CD4-positive, alpha-beta T cell treated with Interleukin-1 beta for 1 hour (primary cell): ENCODE results near the gene PPP1R14B.

Experiments used
- DNase-seq, 2 donors: peaks; one replicate each; pipeline ENCODE4 v3.0.0-alpha.2; 2020 to 2022

PPP1R14B gene

DNA sequence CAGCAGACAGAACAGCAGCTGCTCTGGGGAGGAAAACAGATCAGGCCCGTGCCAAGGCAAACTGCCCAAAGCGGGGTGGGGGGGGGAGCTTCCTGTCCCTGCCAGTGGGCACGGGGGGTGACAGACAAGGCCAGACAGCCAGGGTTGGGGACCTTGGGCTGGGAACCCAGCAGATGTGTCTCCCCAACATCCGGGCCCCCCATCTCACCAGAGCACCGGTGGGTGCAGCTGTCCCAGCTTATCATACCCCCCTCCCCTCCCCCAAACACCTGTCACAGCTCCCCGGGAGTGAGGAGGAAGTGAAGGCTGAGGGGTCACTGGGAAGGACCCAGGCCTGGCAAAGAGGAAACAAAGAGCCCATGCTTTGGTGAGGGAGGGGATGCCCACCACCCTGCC, 1.3 kb downstream of the PPP1R14B start:
- DNase-seq, result peak; percentile 55 to 64

- no peak for DNase-seq
Measured at GRCh38 chr11:64244966-64245365, 1.8 kb downstream of the PPP1R14B start.

DNA sequence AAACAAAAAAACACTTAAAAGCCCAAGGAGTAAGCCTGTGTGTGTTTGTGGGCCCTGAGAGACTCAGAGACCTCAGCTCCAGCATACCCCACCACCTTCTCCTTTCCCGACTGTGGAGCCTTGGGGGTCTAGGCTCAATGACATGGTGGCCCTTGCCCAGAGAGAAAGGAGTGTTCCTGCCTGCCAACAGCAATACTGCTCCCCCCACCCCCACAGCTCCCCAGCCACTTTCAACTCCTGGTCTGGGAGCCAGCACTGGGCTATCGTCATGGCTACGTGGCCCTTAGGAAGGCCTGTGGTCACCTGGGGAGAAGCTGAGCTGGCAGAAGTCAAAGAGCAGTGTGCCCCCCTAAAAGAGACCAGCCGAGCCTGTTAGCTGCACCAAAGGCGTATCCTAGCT, 2.6 kb downstream of the PPP1R14B start:
- DNase-seq, result no peak

DNA sequence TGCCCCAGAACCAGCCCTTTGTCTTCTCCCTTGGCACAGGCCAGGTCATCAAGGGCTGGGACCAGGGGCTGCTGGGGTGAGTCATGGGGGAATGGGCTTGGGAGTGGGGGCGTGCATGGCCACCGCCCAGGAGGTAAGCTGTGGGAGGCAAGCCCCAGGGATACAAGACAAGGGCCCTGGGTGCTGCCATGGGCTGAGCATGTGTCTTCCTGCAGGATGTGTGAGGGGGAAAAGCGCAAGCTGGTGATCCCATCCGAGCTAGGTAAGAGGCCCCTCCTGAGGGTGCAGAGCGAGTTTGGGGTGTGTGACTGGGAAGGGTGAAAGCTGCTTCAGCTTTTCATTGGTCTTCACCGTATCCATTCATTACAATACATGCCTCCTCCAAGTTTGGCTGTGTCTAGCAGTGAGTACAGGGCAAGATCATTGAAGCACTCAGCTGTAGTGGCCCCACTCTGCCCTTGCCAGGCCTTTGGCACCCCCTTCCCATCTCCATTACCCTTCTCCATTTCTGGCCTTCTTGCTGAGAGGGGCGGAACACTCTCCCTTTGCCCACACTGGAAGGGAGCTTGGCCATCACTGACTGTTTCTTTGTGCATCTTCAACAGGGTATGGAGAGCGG, 3.4 kb downstream of the PPP1R14B start:
- DNase-seq, result no peak

DNA sequence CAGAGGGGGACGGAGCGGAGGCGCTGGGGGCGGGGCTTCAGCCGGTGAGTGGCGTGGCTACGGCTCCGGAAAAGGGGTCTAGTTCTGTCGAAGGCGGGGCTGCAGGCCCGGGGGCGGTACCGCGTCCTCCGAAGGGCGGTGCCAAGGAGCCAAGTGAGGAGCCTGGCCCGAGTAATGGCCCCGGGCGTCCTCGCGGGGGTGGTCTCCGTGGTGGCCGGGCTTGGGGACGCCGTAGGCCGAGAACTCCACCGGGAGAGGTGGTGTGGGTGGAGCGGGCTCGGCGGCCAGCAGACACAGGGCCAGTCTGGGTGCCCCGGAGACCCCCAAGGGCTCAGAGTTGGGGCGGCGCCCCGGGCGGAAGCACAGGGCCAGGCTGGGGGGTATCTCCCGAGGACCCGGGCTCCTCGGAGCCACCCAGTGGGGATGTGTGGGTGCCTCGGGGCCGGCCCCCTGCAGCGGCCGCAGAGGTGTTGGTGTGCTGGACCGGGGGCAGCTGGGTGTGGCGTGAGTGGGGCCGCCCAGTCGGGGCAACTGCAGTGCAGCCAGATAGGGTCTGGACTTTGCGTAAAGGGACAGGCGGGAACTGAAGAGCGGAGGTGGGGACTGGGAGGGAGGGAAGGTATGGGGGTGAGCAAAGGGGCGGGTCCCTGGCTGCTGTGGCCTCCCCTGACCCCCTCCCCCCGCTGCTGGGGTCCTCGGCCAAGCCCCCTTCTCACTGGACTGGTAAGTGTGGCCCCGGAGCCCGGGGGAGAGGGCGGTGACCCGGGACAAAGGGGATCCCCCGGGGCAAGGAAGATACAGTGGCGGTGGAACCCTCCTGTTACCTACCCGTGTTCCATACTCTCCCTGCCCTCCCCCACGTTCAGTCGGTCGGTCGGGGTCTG, 5.0 kb downstream of the PPP1R14B start:
- DNase-seq, result peak; percentile 16 to 99

DNA sequence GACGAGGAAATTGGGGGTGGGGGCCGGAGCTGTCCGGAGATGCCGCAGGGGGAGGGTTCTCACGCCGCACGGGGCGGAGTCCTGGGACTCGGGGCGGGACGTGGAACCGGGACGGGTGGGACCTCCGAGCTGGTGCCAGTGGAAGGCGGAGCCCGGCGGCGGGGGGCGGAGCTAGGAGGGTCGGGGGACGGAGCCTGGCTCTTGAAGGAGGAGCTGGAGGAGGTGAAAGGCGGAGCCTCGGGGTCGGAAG, 5.6 kb downstream of the PPP1R14B start:
- DNase-seq, result peak in 1 of 2 donors; percentile 100

- DNase-seq, result peak; percentile 99
Measured at GRCh38 chr11:64240435-64241240, 6.1 kb downstream of the PPP1R14B start, which contains the start of gene FKBP2. TSS of gene FKBP2 (plus strand) at chr11:64241095. CDS start at chr11:64242388, 1,293 bp downstream.

DNA sequence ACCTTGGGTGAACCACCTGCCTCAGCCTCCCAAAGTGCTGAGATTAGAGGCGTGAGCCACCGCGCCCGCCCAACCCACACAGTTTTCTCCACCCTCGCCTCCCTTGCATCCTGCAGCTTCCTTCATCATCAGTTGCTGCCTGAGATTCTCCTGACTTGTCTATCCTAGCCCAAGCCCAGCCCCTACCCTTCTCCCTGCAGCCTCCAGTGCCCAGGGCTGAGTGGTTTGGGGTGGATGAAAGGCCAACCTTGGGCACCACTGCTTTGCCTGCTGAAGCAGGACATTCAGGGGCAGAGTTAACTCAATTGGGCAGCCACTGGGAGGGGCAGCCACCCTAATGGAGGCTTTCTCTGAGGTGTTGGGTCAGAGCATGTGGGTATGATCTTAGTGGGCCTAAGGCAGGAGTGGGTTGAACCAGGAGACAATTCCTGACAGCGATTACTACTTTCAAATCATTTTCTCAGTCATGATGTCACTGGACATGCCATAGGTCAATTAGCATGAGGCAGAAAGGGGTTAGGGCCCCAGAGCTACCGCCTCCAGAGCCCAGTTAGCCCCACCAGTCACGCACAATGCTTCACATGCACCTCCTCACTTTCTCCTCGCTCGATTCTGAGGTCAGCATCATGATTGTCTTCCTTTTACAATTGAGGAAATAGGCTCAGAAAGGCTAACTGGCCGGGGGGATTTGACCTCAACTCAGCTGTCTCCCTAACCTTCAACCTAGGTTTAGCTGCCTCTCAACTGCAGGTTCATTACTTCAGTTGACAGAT, 6.9 kb downstream of the PPP1R14B start:
- peak in 1 of 2 donors; percentile 83 for DNase-seq

GRCh38 chr11:64238999-64239398, 7.7 kb downstream of the PPP1R14B start:
- DNase-seq, result peak in 1 of 2 donors; percentile 27

DNA sequence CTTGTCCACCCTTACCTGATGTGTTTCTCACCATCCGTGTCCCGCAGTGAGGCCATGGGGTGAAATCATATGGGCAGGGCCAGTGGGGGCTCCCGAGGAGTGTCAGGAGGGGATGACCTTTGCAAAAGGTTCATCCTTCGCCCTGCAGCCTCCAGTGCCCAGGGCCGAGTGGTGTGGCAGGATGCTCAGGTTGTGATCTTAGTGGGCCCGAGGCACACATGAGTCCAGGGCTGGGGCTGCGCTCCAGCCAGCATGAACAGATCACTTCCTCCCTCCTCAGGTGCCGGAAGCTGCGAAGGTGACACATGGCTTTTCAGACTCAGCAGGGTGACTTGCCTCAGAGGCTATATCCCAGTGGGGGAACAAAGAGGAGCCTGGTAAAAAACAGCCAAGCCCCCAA, 8.7 kb downstream of the PPP1R14B start:
- DNase-seq, result no peak

GRCh38 chr11:64237484-64237951, 9.2 kb downstream of the PPP1R14B start:
- no peak for DNase-seq

DNA sequence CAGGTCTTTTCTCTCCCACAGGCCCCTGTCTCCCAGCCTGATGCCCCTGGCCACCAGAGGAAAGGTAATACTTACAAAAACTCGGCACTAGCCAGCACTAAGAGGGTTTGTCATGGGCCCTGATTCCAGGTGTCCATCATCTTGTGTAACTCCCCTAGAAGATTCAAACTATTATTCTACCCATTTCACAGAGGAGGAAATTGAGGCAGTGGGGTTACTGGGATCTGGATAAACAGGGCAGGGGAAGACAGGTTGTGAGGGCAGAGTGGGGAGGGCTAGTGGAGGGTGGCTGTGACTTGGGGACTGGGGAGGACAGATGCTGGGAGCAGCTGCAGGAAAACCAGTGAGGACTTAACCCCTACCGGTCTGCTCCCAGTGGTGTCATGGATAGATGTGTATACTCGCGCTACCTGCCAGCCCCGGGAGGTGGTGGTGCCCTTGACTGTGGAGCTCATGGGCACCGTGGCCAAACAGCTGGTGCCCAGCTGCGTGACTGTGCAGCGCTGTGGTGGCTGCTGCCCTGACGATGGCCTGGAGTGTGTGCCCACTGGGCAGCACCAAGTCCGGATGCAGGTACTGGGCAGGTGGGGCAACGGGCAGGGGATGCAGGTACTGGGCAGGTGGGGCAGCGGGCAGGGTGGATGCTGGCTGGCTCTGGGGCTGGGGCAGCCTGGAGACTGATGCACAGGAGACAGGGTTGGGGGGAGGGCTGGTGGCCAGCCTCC, 11.1 kb downstream of the PPP1R14B start:
- no peak for DNase-seq

DNA sequence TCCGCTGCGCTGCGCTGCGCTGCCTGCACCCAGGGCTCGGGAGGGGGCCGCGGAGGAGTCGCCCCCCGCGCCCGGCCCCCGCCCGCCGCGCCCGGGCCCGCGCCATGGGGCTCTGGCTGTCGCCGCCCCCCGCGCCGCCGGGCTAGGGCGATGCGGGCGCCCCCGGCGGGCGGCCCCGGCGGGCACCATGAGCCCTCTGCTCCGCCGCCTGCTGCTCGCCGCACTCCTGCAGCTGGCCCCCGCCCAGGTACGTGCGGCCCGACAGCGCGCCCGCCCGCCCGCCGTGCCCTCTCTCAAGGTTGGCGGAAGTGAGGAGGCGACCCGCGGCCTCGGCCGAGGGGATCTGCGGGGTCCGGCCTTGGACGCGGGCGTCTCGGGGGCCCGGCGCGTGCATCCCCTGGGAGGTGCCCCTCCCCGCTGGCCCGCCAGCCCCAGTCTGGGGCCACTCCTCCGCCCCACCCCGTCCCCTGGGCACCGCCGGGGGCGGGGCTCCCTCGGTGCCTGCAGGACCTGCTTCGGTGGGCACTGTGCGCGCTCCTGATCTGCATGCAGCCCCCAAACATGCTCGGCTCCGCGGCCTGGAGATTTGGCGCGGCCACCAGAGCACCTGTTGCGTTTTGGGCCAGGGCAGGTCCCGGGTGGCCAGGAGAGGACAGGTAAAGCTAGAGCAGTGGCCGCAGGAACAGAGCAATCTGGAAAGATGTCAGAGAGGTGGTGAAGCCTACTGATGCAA, 11.9 kb downstream of the PPP1R14B start:
- peak; percentile 45 to 50 for DNase-seq

DNA sequence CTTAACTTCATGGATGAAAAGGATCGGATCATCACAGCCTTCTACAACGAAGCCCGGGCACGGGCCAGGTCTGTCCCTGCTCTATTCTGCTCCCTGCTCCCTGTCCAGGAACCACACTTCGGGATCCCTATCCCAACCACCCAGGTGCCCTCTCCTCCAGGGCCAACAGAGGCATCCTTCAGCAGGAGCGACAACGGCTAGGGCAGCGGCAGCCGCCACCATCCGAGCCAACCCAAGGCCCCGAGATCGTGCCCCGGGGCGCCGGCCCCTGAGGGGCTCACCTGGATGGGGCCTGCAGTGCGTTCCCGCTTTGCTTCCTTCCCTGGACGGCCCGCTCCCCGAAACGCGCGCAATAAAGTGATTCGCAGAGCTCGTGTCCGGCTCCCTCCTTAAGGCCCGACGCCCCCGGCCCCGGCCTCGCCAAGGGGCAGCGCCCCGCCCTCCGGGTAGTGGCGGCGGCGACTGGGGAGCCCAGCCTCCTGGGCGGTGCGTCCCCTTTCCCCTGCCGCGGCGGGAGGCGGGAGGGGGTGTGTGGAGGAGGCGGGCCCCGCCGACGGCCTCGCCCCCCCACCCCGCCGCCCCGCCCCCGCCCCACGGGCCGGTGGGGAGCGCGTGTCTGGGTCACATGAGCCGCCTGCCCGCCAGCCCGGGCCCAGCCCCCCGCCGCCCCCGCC, 12.7 kb downstream of the PPP1R14B start, which contains the start of gene VEGFB:
TSS of gene VEGFB (plus strand) at position 672 of the 674 bp plus-strand sequence. CDS start 250 bp downstream, outside the sequence.
- DNase-seq, result peak; percentile 81

DNA sequence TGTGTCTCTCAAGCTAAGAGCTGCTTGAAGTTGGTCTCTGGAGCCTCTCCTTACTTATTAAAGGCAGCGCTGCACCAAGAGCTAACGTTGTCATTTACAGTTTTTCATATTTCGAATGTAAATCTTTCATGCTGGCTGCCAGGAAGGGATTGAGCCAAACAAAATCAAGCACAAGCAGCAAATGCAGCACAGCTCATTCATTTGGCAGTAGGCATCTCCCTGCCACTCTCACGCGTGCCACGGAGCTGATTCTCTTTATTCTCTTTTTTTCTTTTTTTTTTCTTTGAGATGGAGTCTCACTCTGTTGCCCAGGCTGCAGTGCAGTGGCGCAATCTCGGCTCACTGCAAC, 13.8 kb downstream of the PPP1R14B start:
- no peak for DNase-seq

DNA sequence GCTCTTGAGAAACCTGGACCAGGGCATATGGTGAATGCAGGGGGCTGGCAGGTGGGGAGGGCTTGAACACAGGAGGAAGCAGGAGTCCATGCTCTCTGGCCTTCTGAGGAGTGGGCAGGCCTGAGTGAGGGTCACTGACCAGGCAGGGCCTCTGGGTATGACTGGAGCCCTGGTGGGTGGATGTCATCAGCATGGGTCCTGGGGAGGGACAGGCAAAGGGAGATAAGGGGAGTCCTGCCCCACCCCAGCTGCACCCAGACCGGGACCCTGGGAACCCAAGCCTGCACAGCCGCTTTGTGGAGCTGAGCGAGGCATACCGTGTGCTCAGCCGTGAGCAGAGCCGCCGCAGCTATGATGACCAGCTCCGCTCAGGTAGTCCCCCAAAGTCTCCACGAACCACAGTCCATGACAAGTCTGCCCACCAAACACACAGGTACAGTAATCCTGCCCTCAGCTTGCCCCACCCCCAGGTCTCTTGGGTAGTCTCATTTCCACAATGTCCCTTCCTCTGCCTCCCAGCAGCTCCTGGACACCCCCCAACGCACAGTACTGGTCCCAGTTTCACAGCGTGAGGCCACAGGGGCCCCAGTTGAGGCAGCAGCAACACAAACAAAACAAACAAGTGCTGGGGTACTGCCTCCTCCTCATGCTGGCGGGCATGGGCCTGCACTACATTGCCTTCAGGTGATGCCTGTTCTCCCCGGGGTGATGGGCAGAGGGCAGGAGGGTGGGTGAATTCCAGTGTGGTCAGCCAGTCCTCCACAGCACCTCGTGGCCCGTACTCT, 14.4 kb downstream of the PPP1R14B start:
- no peak for DNase-seq

- no peak for DNase-seq
Measured at GRCh38 chr11:64231546-64231945, 15.2 kb downstream of the PPP1R14B start.

DNA sequence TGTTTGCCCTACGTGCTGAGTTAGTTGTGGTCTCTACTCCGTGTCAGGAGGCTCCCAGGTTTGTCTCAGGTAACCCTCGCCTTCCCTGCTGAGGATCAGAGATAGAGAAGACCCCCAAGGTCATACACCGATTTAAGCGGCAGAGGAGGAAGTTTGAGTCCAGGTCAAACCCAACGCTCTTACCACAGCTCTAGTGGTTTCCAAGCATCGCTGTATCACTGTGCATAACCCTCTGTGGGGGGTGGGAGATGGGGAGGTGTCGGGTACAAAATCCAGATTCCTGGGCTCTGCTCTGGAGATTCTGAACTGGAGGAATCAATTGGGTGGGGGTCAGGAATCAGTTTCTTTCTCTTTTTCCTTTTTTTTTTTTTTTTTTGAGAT, 15.8 kb downstream of the PPP1R14B start:
- no peak for DNase-seq

GRCh38 chr11:64230171-64230984, 16.4 kb downstream of the PPP1R14B start, which contains the start of gene DNAJC4:
TSS of gene DNAJC4 (plus strand) at chr11:64230548. CDS start at chr11:64230855, 307 bp downstream.
- peak; percentile 91 for DNase-seq
